Breast epithelium (tissue), 3 donors: Measurements from ENCODE around the gene RSRC2.
"Not testable (repeated sequence)": the region's sequence is repeated elsewhere in the genome, so short reads cannot be mapped to it uniquely, and the experiment has no call there.

ENCODE experiments used
- POLR2A ChIP-seq: fragments of 450-650 bp; IDR thresholded peaks from one replicate; pipeline ENCODE4 v1.6.1; 2016; ENCODE audit warnings: antibody characterized with exemption, mild to moderate bottlenecking, moderate library complexity
- TF ChIP-seq, protein P1 (sequence below), 3 donors: fragments of 450-650 bp; IDR thresholded peaks; one replicate each; pipeline ENCODE4 v1.5.1; 2016 to 2017; ENCODE audit warnings: antibody characterized with exemption in 3 of 3, mild to moderate bottlenecking in 3 of 3, moderate library complexity in 3 of 3

DNA sequence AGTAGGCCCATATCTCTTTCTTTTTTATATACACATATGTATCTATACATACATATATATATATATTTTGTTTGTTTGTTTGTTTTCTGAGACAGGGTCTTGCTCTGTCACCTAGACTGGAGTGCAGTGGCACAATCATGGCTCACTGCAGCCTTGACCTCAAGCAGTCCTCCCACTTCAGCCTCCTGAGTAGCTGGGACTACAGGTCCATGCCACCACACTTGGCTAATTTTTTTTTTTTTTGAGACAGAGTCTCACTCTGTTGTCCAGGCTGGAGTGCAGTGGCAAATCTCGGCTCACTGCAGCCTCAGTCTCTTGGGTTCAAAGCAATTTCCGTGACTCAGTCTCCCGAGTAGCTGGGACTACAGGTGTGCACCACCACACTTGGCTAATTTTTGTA lies 38.9 kb downstream of the RSRC2 start:
- not testable (repeated sequence) for TF ChIP-seq POLR2A
- TF ChIP-seq, protein P1, sequence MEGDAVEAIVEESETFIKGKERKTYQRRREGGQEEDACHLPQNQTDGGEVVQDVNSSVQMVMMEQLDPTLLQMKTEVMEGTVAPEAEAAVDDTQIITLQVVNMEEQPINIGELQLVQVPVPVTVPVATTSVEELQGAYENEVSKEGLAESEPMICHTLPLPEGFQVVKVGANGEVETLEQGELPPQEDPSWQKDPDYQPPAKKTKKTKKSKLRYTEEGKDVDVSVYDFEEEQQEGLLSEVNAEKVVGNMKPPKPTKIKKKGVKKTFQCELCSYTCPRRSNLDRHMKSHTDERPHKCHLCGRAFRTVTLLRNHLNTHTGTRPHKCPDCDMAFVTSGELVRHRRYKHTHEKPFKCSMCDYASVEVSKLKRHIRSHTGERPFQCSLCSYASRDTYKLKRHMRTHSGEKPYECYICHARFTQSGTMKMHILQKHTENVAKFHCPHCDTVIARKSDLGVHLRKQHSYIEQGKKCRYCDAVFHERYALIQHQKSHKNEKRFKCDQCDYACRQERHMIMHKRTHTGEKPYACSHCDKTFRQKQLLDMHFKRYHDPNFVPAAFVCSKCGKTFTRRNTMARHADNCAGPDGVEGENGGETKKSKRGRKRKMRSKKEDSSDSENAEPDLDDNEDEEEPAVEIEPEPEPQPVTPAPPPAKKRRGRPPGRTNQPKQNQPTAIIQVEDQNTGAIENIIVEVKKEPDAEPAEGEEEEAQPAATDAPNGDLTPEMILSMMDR (IDR thresholded peaks at IDR 0.05): not testable (repeated sequence)
